H9 (cell line): ENCODE results near the gene IFT122. TPM values are rescaled to one million over a fixed set of nuclear protein-coding genes. Genes with fewer than 3 reads are reported as not detected.

Experiments
- DNase-seq: peaks from one replicate; pipeline ENCODE4 v3.0.0-alpha.2; 2017
- H2AFZ ChIP-seq: one replicate; pipeline ENCODE4 v1.6.1; 2013; ENCODE audit warnings: mild to moderate bottlenecking, low read length, control low read depth, moderate library complexity
- H2AK5ac ChIP-seq: 2 replicates; pipeline ENCODE4 v1.6.1; 2013; ENCODE audit warnings: low read length, control low read depth, mixed read lengths; ENCODE audit not compliant: insufficient read length
- H2BK120ac ChIP-seq: one replicate; pipeline ENCODE4 v1.6.1; 2013; ENCODE audit warnings: low read depth, mild to moderate bottlenecking, low read length, control low read depth, inconsistent platforms; ENCODE audit not compliant: poor library complexity, severe bottlenecking
- H2BK12ac ChIP-seq: 2 replicates; pipeline ENCODE4 v1.6.1; 2013; ENCODE audit warnings: low read length, control low read depth, mixed read lengths, low read depth; ENCODE audit not compliant: insufficient read length
- H2BK15ac ChIP-seq: 2 replicates; pipeline ENCODE4 v1.6.1; 2013; ENCODE audit warnings: low read depth, low read length, control low read depth
- H2BK20ac ChIP-seq: one replicate; pipeline ENCODE4 v1.6.1; 2013; ENCODE audit warnings: low read depth, mild to moderate bottlenecking, low read length, control low read depth, inconsistent platforms; ENCODE audit not compliant: poor library complexity, severe bottlenecking
- H2BK5ac ChIP-seq: 2 replicates; pipeline ENCODE4 v1.6.1; 2013; ENCODE audit warnings: low read length, control low read depth, mixed read lengths; ENCODE audit not compliant: insufficient read length
- H3K14ac ChIP-seq: 2 replicates; pipeline ENCODE4 v1.6.1; 2013; ENCODE audit warnings: low read length, control low read depth; ENCODE audit not compliant: insufficient read depth
- H3K18ac ChIP-seq: 2 replicates; pipeline ENCODE4 v1.6.1; 2013; ENCODE audit warnings: low read depth, mild to moderate bottlenecking, mixed read lengths, low read length, control low read depth; ENCODE audit not compliant: insufficient read length
- H3K23ac ChIP-seq: 2 replicates; pipeline ENCODE4 v1.6.1; 2013; ENCODE audit warnings: low read length, control low read depth, mixed read lengths, low read depth; ENCODE audit not compliant: insufficient read length
- H3K23me2 ChIP-seq: 2 replicates; pipeline ENCODE4 v1.6.1; 2013; ENCODE audit warnings: low read depth, mild to moderate bottlenecking, mixed read lengths, low read length, control low read depth; ENCODE audit not compliant: insufficient read length, poor library complexity, severe bottlenecking
- H3K27ac ChIP-seq: 2 replicates; pipeline ENCODE4 v1.5.1; 2013; ENCODE audit warnings: low read length, control low read depth, mixed read lengths, low read depth; ENCODE audit not compliant: insufficient read length
- H3K27me3 ChIP-seq: 2 replicates; pipeline ENCODE4 v1.6.1; 2013; ENCODE audit warnings: low read length, control low read depth, inconsistent platforms; ENCODE audit not compliant: insufficient read depth
- H3K4ac ChIP-seq: 2 replicates; pipeline ENCODE4 v1.6.1; 2013; ENCODE audit warnings: low read depth, mild to moderate bottlenecking, control low read depth, inconsistent platforms, low read length, moderate library complexity
- H3K4me1 ChIP-seq: 2 replicates; pipeline ENCODE4 v1.6.1; 2013; ENCODE audit warnings: low read length, control low read depth, inconsistent platforms; ENCODE audit not compliant: insufficient read depth
- H3K4me2 ChIP-seq: 2 replicates; pipeline ENCODE4 v1.6.1; 2013; ENCODE audit warnings: low read length, control low read depth, mixed read lengths; ENCODE audit not compliant: insufficient read length, insufficient read depth
- H3K56ac ChIP-seq: 2 replicates; pipeline ENCODE4 v1.6.1; 2013; ENCODE audit warnings: low read depth, mild to moderate bottlenecking, mixed read lengths, low read length, control low read depth; ENCODE audit not compliant: insufficient read length
- H3K79me1 ChIP-seq: 2 replicates; pipeline ENCODE4 v1.6.1; 2013; ENCODE audit warnings: low read depth, mild to moderate bottlenecking, moderate library complexity, low read length, control low read depth, inconsistent platforms; ENCODE audit not compliant: insufficient read depth, poor library complexity, severe bottlenecking
- H3K79me2 ChIP-seq: 2 replicates; pipeline ENCODE4 v1.6.1; 2013; ENCODE audit warnings: low read length, control low read depth, inconsistent platforms; ENCODE audit not compliant: insufficient read depth
- H3K9ac ChIP-seq: 2 replicates; pipeline ENCODE4 v1.6.1; 2013; ENCODE audit warnings: low read length, control low read depth, mixed read lengths; ENCODE audit not compliant: insufficient read length; ENCODE audit errors: extremely low read depth
- H3K9me3 ChIP-seq: one replicate; pipeline ENCODE4 v1.6.1; 2013; ENCODE audit warnings: low read depth, low read length, inconsistent platforms; ENCODE audit not compliant: control insufficient read depth
- H3T11ph ChIP-seq: one replicate; pipeline ENCODE4 v1.6.1; 2013; ENCODE audit warnings: mild to moderate bottlenecking, low read length, control low read depth, inconsistent platforms
- H4K20me1 ChIP-seq: one replicate; pipeline ENCODE4 v1.6.1; 2013; ENCODE audit not compliant: control insufficient read depth, insufficient read length, insufficient read depth
- H4K5ac ChIP-seq: 2 replicates; pipeline ENCODE4 v1.6.1; 2013; ENCODE audit warnings: low read depth, mild to moderate bottlenecking, mixed read lengths, low read length, control low read depth; ENCODE audit not compliant: insufficient read length
- H4K8ac ChIP-seq: replicated peaks from 2 replicates; pipeline ENCODE4 v1.6.1; 2013; ENCODE audit warnings: low read length, control low read depth, mixed read lengths, low read depth; ENCODE audit not compliant: insufficient read length
- H4K91ac ChIP-seq: 2 replicates; pipeline ENCODE4 v1.6.1; 2013; ENCODE audit warnings: low read depth, mild to moderate bottlenecking, moderate library complexity, mixed read lengths, low read length, control low read depth; ENCODE audit not compliant: insufficient read length
- H3K27ac Mint-ChIP-seq, 3 experiments: 2 replicates in 2 of 3; 3 replicates in 1 of 3; pipeline ENCODE4 v1.8.0; 2020 to 2021; ENCODE audit warnings: mixed read lengths in 3 of 3, mild to moderate bottlenecking in 1 of 3, moderate library complexity in 1 of 3
- H3K27me3 Mint-ChIP-seq: 2 replicates; pipeline ENCODE4 v1.8.0; 2021; ENCODE audit warnings: low read depth, mild to moderate bottlenecking, moderate library complexity, mixed read lengths
- H3K36me3 Mint-ChIP-seq, 3 experiments: 2 replicates in 2 of 3; 3 replicates in 1 of 3; pipeline ENCODE4 v1.8.0; 2020 to 2021; ENCODE audit warnings: low read depth in 3 of 3, mixed read lengths in 3 of 3; ENCODE audit not compliant: insufficient read depth in 1 of 3
- H3K4me1 Mint-ChIP-seq, 2 experiments: 2 replicates each; pipeline ENCODE4 v1.8.0; 2020; ENCODE audit warnings: mixed read lengths in 2 of 2
- H3K4me3 Mint-ChIP-seq, 2 experiments: 2 replicates in 1 of 2; 3 replicates in 1 of 2; pipeline ENCODE4 v1.8.0; 2020 to 2021; ENCODE audit warnings: mild to moderate bottlenecking in 2 of 2, mixed read lengths in 2 of 2, moderate library complexity in 1 of 2
- H3K9me3 Mint-ChIP-seq, 2 experiments: 2 replicates in 1 of 2; 3 replicates in 1 of 2; pipeline ENCODE4 v1.8.0; 2020; ENCODE audit warnings: mild to moderate bottlenecking in 2 of 2, mixed read lengths in 2 of 2, moderate library complexity in 1 of 2
- WGBS: extraction: QIAGEN DNeasy Blood & Tissue Kit; methylation state at CpG from one replicate; pipeline ENCODE4 v1.1.7; 2013; ENCODE audit warnings: missing lambda C conversion rate, low lambda C conversion rate, mixed read lengths; ENCODE audit not compliant: insufficient read length; ENCODE audit errors: extremely low coverage; 5-methylcytosine and 5-hydroxymethylcytosine counted together
- total RNA-seq: library from RNA; stranded (reverse); gene quantifications from 2 replicates; pipeline ENCODE4 v1.2.1, GENCODE V29; 2021
- TF ChIP-seq, protein P1 (sequence below): fragments of 200-600 bp; sonication (generic); conservative IDR thresholded peaks from 3 replicates; pipeline ENCODE4 v1.8.0; 2021; ENCODE audit warnings: antibody characterized with exemption, mild to moderate bottlenecking

Gene IFT122
- total RNA-seq, 1 experiment from 2014 or later, result 19.3 TPM

GRCh38 chr3:129439226-129439816, 703 bp upstream of the IFT122 start:
- no peak overlapping the region for H2BK5ac ChIP-seq
- Mint-ChIP-seq H3K27ac (peak overlapping the region; percentile 91 to 97 (median 96)), H3K4me3 (peak overlapping the region; percentile 96 to 99), H3K27me3 (no peaks in the 10 kb centered on the region), H3K4me1 (peaks cover 31 to 36% of the 10 kb centered on the region in 2 experiments), H3K36me3 (peaks cover 16 to 46% (median 34%) of the 10 kb centered on the region in 3 experiments; a peak in 6 of 7 replicates), H3K9me3 (no peaks in the 10 kb centered on the region)
- H3K27me3 ChIP-seq, result no peaks in the 10 kb centered on the region
- no peaks in the 10 kb centered on the region for H3K9me3 ChIP-seq
- no CpG with 5 or more reads among the region's 17 CpGs for WGBS
- no peaks in the 10 kb centered on the region for H3K79me1 ChIP-seq
- H3K56ac ChIP-seq, result no peak overlapping the region
- no peak overlapping the region for H2AK5ac ChIP-seq
- no peak overlapping the region for H2BK12ac ChIP-seq
- no peaks in the 10 kb centered on the region for H4K20me1 ChIP-seq
- DNase-seq, result no peak
- no peak overlapping the region for H2BK20ac ChIP-seq
- H3T11ph ChIP-seq, result no peak overlapping the region
- 0 out of 2 replicates have a peak overlapping the region, but pooled peaks have one; percentile 50 for H3K14ac ChIP-seq
- peaks cover 2% of the 10 kb centered on the region; the same call in 1 of the 2 replicates for H3K79me2 ChIP-seq
- H2AFZ ChIP-seq, result peak overlapping the region; percentile 18
- H3K23ac ChIP-seq, result no peak overlapping the region
- no peak overlapping the region for H4K5ac ChIP-seq
- TF ChIP-seq, protein P1, sequence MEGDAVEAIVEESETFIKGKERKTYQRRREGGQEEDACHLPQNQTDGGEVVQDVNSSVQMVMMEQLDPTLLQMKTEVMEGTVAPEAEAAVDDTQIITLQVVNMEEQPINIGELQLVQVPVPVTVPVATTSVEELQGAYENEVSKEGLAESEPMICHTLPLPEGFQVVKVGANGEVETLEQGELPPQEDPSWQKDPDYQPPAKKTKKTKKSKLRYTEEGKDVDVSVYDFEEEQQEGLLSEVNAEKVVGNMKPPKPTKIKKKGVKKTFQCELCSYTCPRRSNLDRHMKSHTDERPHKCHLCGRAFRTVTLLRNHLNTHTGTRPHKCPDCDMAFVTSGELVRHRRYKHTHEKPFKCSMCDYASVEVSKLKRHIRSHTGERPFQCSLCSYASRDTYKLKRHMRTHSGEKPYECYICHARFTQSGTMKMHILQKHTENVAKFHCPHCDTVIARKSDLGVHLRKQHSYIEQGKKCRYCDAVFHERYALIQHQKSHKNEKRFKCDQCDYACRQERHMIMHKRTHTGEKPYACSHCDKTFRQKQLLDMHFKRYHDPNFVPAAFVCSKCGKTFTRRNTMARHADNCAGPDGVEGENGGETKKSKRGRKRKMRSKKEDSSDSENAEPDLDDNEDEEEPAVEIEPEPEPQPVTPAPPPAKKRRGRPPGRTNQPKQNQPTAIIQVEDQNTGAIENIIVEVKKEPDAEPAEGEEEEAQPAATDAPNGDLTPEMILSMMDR, result no peak
- no peak overlapping the region for H3K27ac ChIP-seq
- H3K4me1 ChIP-seq, result peaks cover 4% of the 10 kb centered on the region; the same call in 1 of the 2 replicates
- no peak overlapping the region for H3K4ac ChIP-seq
- H4K8ac ChIP-seq, result no peak overlapping the region
- no peak overlapping the region for H2BK15ac ChIP-seq
- H2BK120ac ChIP-seq, result no peak overlapping the region
- peak overlapping the region; percentile 63 for H3K9ac ChIP-seq
- peak overlapping the region; percentile 65 for H3K4me2 ChIP-seq
- peak overlapping the region; percentile 77 for H3K18ac ChIP-seq
- H3K23me2 ChIP-seq, result peaks cover 7% of the 10 kb centered on the region
- no peak overlapping the region for H4K91ac ChIP-seq
